ENCODE measurements around the gene ADA.
A peak's percentile ranks its signal among the peaks of the same experiment; 100 is the strongest.

ADA gene

DNA sequence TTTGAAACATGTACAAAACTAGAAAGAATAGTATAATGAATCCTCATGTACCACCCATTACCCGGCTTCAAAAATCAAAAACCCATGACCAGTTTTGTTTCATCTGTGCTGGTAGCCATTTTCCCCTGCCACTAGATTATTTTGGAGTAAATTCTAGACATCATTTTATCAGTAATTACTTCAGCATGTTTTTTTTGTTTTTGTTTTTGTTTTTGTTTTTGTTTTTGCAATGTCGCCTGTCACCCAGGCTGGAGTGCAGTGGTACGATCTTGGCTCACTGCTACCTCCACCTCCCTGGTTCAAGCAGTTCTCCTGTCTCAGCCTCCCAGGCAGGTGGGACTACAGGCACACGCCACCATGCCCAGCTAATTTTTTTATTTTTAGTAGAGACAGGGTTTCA, 77.1 kb downstream of the ADA start:
- DNase-seq, result no peak

GRCh38 chr20:44573501-44573869, 78.0 kb downstream of the ADA start:
- DNase-seq, result no peak

DNA sequence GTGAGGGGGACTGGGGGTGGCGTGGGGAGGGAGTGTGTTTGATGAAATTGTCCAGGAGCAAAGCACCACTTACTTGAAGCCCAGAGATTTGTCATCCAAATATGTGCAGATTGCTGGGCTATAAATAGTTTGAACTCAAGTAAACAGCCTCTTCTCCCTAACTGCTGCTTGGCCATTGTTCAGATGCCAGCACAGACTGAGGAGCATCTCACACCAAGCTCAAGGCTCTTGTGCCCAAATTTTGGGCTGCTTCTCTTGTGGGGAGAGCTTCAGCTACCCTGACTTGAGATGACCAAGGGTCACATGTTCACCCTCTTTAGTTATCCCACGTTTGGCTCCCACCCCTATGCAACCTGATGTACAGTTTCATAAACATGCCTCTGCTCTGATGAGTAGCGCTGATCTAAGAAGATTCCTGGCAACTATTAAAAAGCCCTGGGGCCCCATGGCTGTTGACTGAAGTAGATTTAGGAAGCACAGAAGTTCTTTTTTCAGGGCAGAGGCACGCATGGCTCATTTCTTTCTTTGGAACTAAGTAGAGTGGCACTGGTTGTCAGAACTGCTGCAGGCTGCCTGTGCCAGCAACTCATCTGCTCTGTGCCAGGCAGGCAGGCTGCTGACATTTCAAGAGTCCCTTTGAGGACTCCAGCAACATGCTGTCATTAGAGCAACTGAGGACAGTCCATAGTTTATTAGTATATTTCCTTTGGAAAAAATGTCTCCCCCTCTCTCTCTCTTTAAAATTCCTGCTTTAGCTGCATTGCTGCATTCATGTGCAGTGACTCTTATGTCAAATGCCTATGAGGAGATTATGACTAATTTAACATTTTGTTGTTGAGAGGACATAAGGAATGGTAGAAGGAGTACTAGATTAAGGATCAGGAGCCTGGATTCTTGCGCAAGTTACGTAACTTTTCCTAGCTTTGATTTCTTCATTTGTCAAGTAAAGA, 78.7 kb downstream of the ADA start:
- no peak for DNase-seq

GRCh38 chr20:44571362-44571988, 80.0 kb downstream of the ADA start:
- DNase-seq, result peak in 1 of 5 experiments; percentile 55

DNA sequence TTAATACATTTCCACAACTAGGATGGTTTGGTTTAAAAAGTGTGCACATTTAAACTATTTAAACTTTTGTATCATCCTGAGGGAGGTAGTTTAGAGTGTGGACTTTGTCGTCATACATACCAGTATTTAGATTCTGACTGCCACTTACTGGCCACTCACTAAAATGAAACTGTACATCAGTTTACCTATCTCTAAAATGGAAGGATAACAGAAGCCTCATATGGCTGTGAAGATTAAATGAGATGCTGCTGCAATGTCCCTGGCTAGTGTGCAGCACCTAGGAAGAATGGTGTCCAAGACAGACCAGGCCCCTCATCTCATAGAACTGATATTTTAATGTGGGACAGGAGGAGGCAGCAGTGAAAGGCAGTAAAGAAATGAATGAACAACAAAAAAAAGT, 81.1 kb downstream of the ADA start:
- no peak for DNase-seq
